IPS-18a (cell line): ENCODE measurements around the gene TTLL1.

Source experiments
- H3K27ac ChIP-seq: one replicate; pipeline ENCODE4 v1.5.1; 2013; ENCODE audit warnings: low read length
- H3K27me3 ChIP-seq: one replicate; pipeline ENCODE4 v1.6.1; 2013; ENCODE audit warnings: mild to moderate bottlenecking, low read length; ENCODE audit not compliant: control insufficient read depth, insufficient read depth
- H3K36me3 ChIP-seq: one replicate; pipeline ENCODE4 v1.6.1; 2013; ENCODE audit warnings: low read depth, low read length; ENCODE audit not compliant: control insufficient read depth
- H3K4me1 ChIP-seq: one replicate; pipeline ENCODE4 v1.6.1; 2013; ENCODE audit warnings: low read depth, low read length; ENCODE audit not compliant: control insufficient read depth
- H3K4me3 ChIP-seq: one replicate; pipeline ENCODE4 v1.5.1; 2013; ENCODE audit warnings: low read length
- H3K9ac ChIP-seq: one replicate; pipeline ENCODE4 v1.6.1; 2013; ENCODE audit warnings: mild to moderate bottlenecking, low read length, moderate library complexity
- H3K9me3 ChIP-seq: one replicate; pipeline ENCODE4 v1.6.1; 2013; ENCODE audit warnings: low read depth, low read length; ENCODE audit not compliant: control insufficient read depth

The TTLL1 gene

GRCh38 chr22:43090130-43090789 lies 1.1 kb upstream of the TTLL1 start:
- Histone ChIP-seq H3K27me3 (no peaks in the 10 kb centered on the region), H3K36me3 (no peaks in the 10 kb centered on the region), H3K27ac (no peak overlapping the region), H3K9ac (no peak overlapping the region), H3K9me3 (no peaks in the 10 kb centered on the region), H3K4me3 (no peak overlapping the region), H3K4me1 (peaks cover 3% of the 10 kb centered on the region)

- Histone ChIP-seq H3K4me3 (peak overlapping the region; percentile 87), H3K27me3 (no peaks in the 10 kb centered on the region), H3K36me3 (no peaks in the 10 kb centered on the region), H3K27ac (peak overlapping the region; percentile 55), H3K4me1 (peaks cover 3% of the 10 kb centered on the region), H3K9ac (peak overlapping the region; percentile 72), H3K9me3 (no peaks in the 10 kb centered on the region)
Observed at GRCh38 chr22:43088627-43088983, 586 bp downstream of the TTLL1 start.

- Histone ChIP-seq H3K9ac (no peak overlapping the region), H3K4me1 (peaks cover 3% of the 10 kb centered on the region), H3K4me3 (no peak overlapping the region), H3K27ac (no peak overlapping the region), H3K36me3 (no peaks in the 10 kb centered on the region), H3K9me3 (no peaks in the 10 kb centered on the region), H3K27me3 (no peaks in the 10 kb centered on the region)
Observed at GRCh38 chr22:43085658-43086606, 3.3 kb downstream of the TTLL1 start.

GRCh38 chr22:43081968-43082367 lies 7.2 kb downstream of the TTLL1 start:
- no peak overlapping the region for H3K9ac ChIP-seq
- no peaks in the 10 kb centered on the region for H3K27me3 ChIP-seq
- H3K36me3 ChIP-seq = no peaks in the 10 kb centered on the region
- no peak overlapping the region for H3K4me3 ChIP-seq
- no peak overlapping the region for H3K27ac ChIP-seq
- H3K4me1 ChIP-seq = no peaks in the 10 kb centered on the region
- no peaks in the 10 kb centered on the region for H3K9me3 ChIP-seq

- Histone ChIP-seq H3K4me1 (no peaks in the 10 kb centered on the region), H3K9ac (no peak overlapping the region), H3K27ac (no peak overlapping the region), H3K36me3 (no peaks in the 10 kb centered on the region), H3K4me3 (no peak overlapping the region), H3K9me3 (no peaks in the 10 kb centered on the region), H3K27me3 (no peaks in the 10 kb centered on the region)
Observed at GRCh38 chr22:43080616-43081015, 8.6 kb downstream of the TTLL1 start.

GRCh38 chr22:43079742-43080141 lies 9.4 kb downstream of the TTLL1 start:
- no peaks in the 10 kb centered on the region for H3K27me3 ChIP-seq
- H3K4me1 ChIP-seq = no peaks in the 10 kb centered on the region
- no peaks in the 10 kb centered on the region for H3K9me3 ChIP-seq
- no peaks in the 10 kb centered on the region for H3K36me3 ChIP-seq
- H3K27ac ChIP-seq = no peak overlapping the region
- no peak overlapping the region for H3K9ac ChIP-seq
- no peak overlapping the region for H3K4me3 ChIP-seq

GRCh38 chr22:43078522-43078921 lies 10.7 kb downstream of the TTLL1 start:
- Histone ChIP-seq H3K27me3 (no peaks in the 10 kb centered on the region), H3K9me3 (no peaks in the 10 kb centered on the region), H3K36me3 (no peaks in the 10 kb centered on the region), H3K4me3 (no peak overlapping the region), H3K27ac (no peak overlapping the region), H3K4me1 (no peaks in the 10 kb centered on the region), H3K9ac (no peak overlapping the region)

- Histone ChIP-seq H3K4me1 (no peaks in the 10 kb centered on the region), H3K4me3 (no peak overlapping the region), H3K27me3 (no peaks in the 10 kb centered on the region), H3K27ac (no peak overlapping the region), H3K9ac (no peak overlapping the region), H3K9me3 (no peaks in the 10 kb centered on the region), H3K36me3 (no peaks in the 10 kb centered on the region)
Observed at GRCh38 chr22:43077121-43077877, 11.9 kb downstream of the TTLL1 start.

GRCh38 chr22:43066844-43067385 lies 22.3 kb downstream of the TTLL1 start:
- Histone ChIP-seq H3K27me3 (no peaks in the 10 kb centered on the region), H3K4me3 (no peak overlapping the region), H3K4me1 (no peaks in the 10 kb centered on the region), H3K27ac (no peak overlapping the region), H3K36me3 (no peaks in the 10 kb centered on the region), H3K9ac (no peak overlapping the region), H3K9me3 (no peaks in the 10 kb centered on the region)

GRCh38 chr22:43066134-43066533 lies 23.1 kb downstream of the TTLL1 start:
- H3K9me3 ChIP-seq = no peaks in the 10 kb centered on the region
- no peaks in the 10 kb centered on the region for H3K36me3 ChIP-seq
- H3K27me3 ChIP-seq = no peaks in the 10 kb centered on the region
- no peak overlapping the region for H3K27ac ChIP-seq
- H3K4me1 ChIP-seq = no peaks in the 10 kb centered on the region
- H3K4me3 ChIP-seq = no peak overlapping the region
- H3K9ac ChIP-seq = no peak overlapping the region

- no peak overlapping the region for H3K4me3 ChIP-seq
- H3K9me3 ChIP-seq = no peaks in the 10 kb centered on the region
- no peak overlapping the region for H3K27ac ChIP-seq
- no peaks in the 10 kb centered on the region for H3K36me3 ChIP-seq
- no peaks in the 10 kb centered on the region for H3K27me3 ChIP-seq
- H3K9ac ChIP-seq = no peak overlapping the region
- H3K4me1 ChIP-seq = no peaks in the 10 kb centered on the region
Observed at GRCh38 chr22:43060183-43060582, 29.0 kb downstream of the TTLL1 start.
